Measurements from ENCODE around the gene ODC1. TPM values are rescaled to one million over a fixed set of nuclear protein-coding genes. Genes with fewer than 3 reads are reported as not detected.
"Not testable (repeated sequence)": the region's sequence is repeated elsewhere in the genome, so short reads cannot be mapped to it uniquely, and the experiment has no call there.

The ODC1 gene
- total RNA-seq, 1 experiment from 2014 or later: 62.3 TPM

- in situ Hi-C loops (cut with HindIII; ENCODE audit: low pct_unique_long_range_greater_than_20kb, low sequenced_read_pairs): no loop called here
- no peak for DNase-seq (ENCODE audit: low read depth, low spot score)
These were observed 17.8 kb upstream of the ODC1 start for GRCh38 chr2:10465910-10466309.

- in situ Hi-C loops (cut with HindIII; ENCODE audit: low pct_unique_long_range_greater_than_20kb, low sequenced_read_pairs): no loop called here
- no peak for DNase-seq (ENCODE audit: low read depth, low spot score)
These were observed 14.3 kb upstream of the ODC1 start for GRCh38 chr2:10462178-10463083.

- DNase-seq (ENCODE audit: low read depth, low spot score): no peak
- in situ Hi-C loops (cut with HindIII; ENCODE audit: low pct_unique_long_range_greater_than_20kb, low sequenced_read_pairs): no loop called here
These were observed 12.3 kb upstream of the ODC1 start for GRCh38 chr2:10460366-10460796.

- no peak for DNase-seq (ENCODE audit: low read depth, low spot score)
- in situ Hi-C loops (cut with HindIII; ENCODE audit: low pct_unique_long_range_greater_than_20kb, low sequenced_read_pairs): no loop called here
These were observed 9.9 kb upstream of the ODC1 start for GRCh38 chr2:10457846-10458598.

GRCh38 chr2:10457195-10457594 lies 9.1 kb upstream of the ODC1 start:
- in situ Hi-C loops (cut with HindIII; ENCODE audit: low pct_unique_long_range_greater_than_20kb, low sequenced_read_pairs): not testable (repeated sequence)

GRCh38 chr2:10454505-10454904 lies 6.4 kb upstream of the ODC1 start:
- no peak for DNase-seq (ENCODE audit: low read depth, low spot score)
- in situ Hi-C loops (cut with HindIII; ENCODE audit: low pct_unique_long_range_greater_than_20kb, low sequenced_read_pairs): no loop called here

More at GRCh38 chr2:10457195-10457594, 9.1 kb upstream of the ODC1 start:
- DNase-seq (ENCODE audit: low read depth, low spot score): not testable (repeated sequence)

- DNase-seq (ENCODE audit: low read depth, low spot score): no peak
- in situ Hi-C loops (cut with HindIII; ENCODE audit: low pct_unique_long_range_greater_than_20kb, low sequenced_read_pairs): no loop called here
These were observed 5.8 kb upstream of the ODC1 start for GRCh38 chr2:10453905-10454298.

GRCh38 chr2:10452956-10453904 lies 5.1 kb upstream of the ODC1 start:
- in situ Hi-C loops (cut with HindIII; ENCODE audit: low pct_unique_long_range_greater_than_20kb, low sequenced_read_pairs): no loop called here
- no peak for DNase-seq (ENCODE audit: low read depth, low spot score)

GRCh38 chr2:10452312-10452711 lies 4.2 kb upstream of the ODC1 start:
- in situ Hi-C loops (cut with HindIII; ENCODE audit: low pct_unique_long_range_greater_than_20kb, low sequenced_read_pairs): no loop called here
- peak; percentile 77 for DNase-seq (ENCODE audit: low read depth, low spot score)

- in situ Hi-C loops (cut with HindIII; ENCODE audit: low pct_unique_long_range_greater_than_20kb, low sequenced_read_pairs): no loop called here
- DNase-seq (ENCODE audit: low read depth, low spot score): no peak
These were observed 3.7 kb upstream of the ODC1 start for GRCh38 chr2:10451819-10452218.

- DNase-seq (ENCODE audit: low read depth, low spot score): no peak
- in situ Hi-C loops (cut with HindIII; ENCODE audit: low pct_unique_long_range_greater_than_20kb, low sequenced_read_pairs): no loop called here
These were observed 1.9 kb upstream of the ODC1 start for GRCh38 chr2:10449838-10450691.

- DNase-seq (ENCODE audit: low read depth, low spot score): no peak
- in situ Hi-C loops (cut with HindIII; ENCODE audit: low pct_unique_long_range_greater_than_20kb, low sequenced_read_pairs): no loop called here
These were observed 1.3 kb upstream of the ODC1 start for GRCh38 chr2:10449486-10449831.

- no peak for DNase-seq (ENCODE audit: low read depth, low spot score)
- in situ Hi-C loops (cut with HindIII; ENCODE audit: low pct_unique_long_range_greater_than_20kb, low sequenced_read_pairs): no loop called here
These were observed 704 bp upstream of the ODC1 start for GRCh38 chr2:10448576-10449485.

- in situ Hi-C loops (cut with HindIII; ENCODE audit: low pct_unique_long_range_greater_than_20kb, low sequenced_read_pairs): no loop called here
- no peak for DNase-seq (ENCODE audit: low read depth, low spot score)
These were observed 730 bp downstream of the ODC1 start for GRCh38 chr2:10447300-10447894.

GRCh38 chr2:10446631-10447030 lies 1.5 kb downstream of the ODC1 start:
- in situ Hi-C loops (cut with HindIII; ENCODE audit: low pct_unique_long_range_greater_than_20kb, low sequenced_read_pairs): no loop called here
- DNase-seq (ENCODE audit: low read depth, low spot score): no peak

- no peak for DNase-seq (ENCODE audit: low read depth, low spot score)
These were observed 3.7 kb downstream of the ODC1 start for GRCh38 chr2:10444463-10444862.

More at GRCh38 chr2:10444463-10444862, 3.7 kb downstream of the ODC1 start:
- in situ Hi-C loops (cut with HindIII; ENCODE audit: low pct_unique_long_range_greater_than_20kb, low sequenced_read_pairs): no loop called here

Data from SK-MEL-5 (cell line).